Measurements from ENCODE around the gene CCDC187. TPM values are rescaled to one million over a fixed set of nuclear protein-coding genes. Genes with fewer than 3 reads are reported as not detected.

Gene CCDC187
- polyA plus RNA-seq, 1 donor from 2014 or later, result not detected

DNA sequence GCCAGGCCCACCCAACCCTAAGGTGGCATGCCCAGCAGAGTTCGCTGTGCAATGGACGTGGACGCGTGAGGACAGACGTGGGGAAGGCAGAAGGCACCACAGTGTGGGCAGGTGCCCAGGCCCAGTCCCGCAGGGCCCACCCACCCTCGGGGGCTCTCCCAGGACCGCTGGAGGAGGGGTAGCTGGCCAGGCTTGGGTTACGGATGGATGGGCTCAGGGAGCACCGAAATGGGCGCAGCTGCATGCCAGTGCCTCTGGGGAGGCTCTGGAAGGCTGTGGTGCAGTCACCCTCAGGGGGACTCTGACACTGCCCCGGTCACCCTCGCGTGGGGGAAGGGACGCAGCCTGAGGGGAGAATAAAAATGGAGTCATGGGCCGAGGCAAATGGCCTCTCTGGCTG is 13.8 kb upstream of the CCDC187 start:
- Histone ChIP-seq H3F3A (ENCODE audit: insufficient read depth, low read length, poor library complexity, severe bottlenecking) (no peaks in the 10 kb centered on the region), H3K79me2 (replicated peaks; ENCODE audit: insufficient read depth, low read length) (no peaks in the 10 kb centered on the region), H3K4me3 (ENCODE audit: low read length) (no peak overlapping the region), H3K36me3 (ENCODE audit: insufficient read depth, low read length) (no peaks in the 10 kb centered on the region), H3K9ac (ENCODE audit: low read length) (no peak overlapping the region), H3K27ac (ENCODE audit: low read length) (no peak overlapping the region), H3K4me2 (ENCODE audit: low read length) (no peak overlapping the region), H2AFZ (ENCODE audit: low read depth, low read length) (no peak overlapping the region), H3K9me2 (ENCODE audit: insufficient read depth, low read length) (no peaks in the 10 kb centered on the region), H3K9me3 (ENCODE audit: low read length) (peaks cover 5% of the 10 kb centered on the region), H3K27me3 (ENCODE audit: insufficient read depth, low read depth, low read length) (no peaks in the 10 kb centered on the region), H4K20me1 (ENCODE audit: insufficient read depth) (no peaks in the 10 kb centered on the region)
- no peak for TF ChIP-seq MXI1 (conservative IDR thresholded peaks at IDR 0.05; ENCODE audit: poor library complexity, severe bottlenecking)

DNA sequence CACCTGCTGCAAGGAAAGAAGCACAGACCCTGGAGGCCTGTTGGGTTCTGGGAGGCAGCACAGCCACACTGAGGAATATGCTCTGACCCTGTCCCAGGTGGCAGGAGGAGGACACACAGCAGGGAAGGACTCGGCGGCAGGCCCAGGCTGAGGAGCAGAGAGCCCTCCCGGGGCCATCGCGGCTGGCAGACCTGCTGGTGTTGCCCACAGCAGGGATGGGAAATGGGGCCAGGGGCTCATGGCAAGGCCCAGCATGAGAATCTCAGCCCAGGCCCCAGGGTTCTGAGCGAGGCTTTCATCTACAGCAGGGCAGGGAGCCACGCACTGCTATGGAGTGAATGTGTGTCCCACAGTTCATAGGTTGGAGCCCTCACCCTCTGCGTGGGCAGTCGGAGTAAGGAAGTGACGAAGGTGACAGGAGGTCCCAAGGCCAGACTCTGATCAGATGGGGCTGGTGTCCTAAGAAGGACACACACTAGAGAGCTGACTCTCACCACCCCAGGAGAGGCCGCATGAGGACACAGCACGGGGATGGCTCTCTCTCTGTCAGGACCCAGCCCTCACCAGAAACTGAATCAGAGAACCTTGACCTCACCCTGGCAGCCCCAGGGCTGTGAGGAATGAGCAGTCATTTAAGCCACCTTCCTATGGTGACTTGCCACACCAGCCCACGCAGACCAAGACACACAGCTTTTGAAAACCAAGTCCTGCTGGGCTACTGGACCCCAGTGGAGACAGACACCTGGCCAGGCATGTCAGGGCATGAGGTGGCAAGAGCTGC is 13.2 kb upstream of the CCDC187 start:
- H3K27ac ChIP-seq (ENCODE audit: low read length), result no peak overlapping the region
- no peak overlapping the region for H3K4me3 ChIP-seq (ENCODE audit: low read length)
- H2AFZ ChIP-seq (ENCODE audit: low read depth, low read length), result no peak overlapping the region

More for the DNA sequence above, 13.2 kb upstream of the CCDC187 start:
- H3K9me3 ChIP-seq (ENCODE audit: low read length), result peaks cover 5% of the 10 kb centered on the region
- H4K20me1 ChIP-seq (ENCODE audit: insufficient read depth), result no peaks in the 10 kb centered on the region
- H3K9me2 ChIP-seq (ENCODE audit: insufficient read depth, low read length), result no peaks in the 10 kb centered on the region
- no peaks in the 10 kb centered on the region for H3K27me3 ChIP-seq (ENCODE audit: insufficient read depth, low read depth, low read length)
- H3K9ac ChIP-seq (ENCODE audit: low read length), result no peak overlapping the region
- no peak for TF ChIP-seq POLR2AphosphoS5 (IDR thresholded peaks at IDR 0.05)
- TF ChIP-seq, protein P1, sequence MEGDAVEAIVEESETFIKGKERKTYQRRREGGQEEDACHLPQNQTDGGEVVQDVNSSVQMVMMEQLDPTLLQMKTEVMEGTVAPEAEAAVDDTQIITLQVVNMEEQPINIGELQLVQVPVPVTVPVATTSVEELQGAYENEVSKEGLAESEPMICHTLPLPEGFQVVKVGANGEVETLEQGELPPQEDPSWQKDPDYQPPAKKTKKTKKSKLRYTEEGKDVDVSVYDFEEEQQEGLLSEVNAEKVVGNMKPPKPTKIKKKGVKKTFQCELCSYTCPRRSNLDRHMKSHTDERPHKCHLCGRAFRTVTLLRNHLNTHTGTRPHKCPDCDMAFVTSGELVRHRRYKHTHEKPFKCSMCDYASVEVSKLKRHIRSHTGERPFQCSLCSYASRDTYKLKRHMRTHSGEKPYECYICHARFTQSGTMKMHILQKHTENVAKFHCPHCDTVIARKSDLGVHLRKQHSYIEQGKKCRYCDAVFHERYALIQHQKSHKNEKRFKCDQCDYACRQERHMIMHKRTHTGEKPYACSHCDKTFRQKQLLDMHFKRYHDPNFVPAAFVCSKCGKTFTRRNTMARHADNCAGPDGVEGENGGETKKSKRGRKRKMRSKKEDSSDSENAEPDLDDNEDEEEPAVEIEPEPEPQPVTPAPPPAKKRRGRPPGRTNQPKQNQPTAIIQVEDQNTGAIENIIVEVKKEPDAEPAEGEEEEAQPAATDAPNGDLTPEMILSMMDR (IDR thresholded peaks at IDR 0.05; ENCODE audit: poor library complexity, severe bottlenecking), result no peak
- no peak for TF ChIP-seq EP300 (conservative IDR thresholded peaks at IDR 0.05; ENCODE audit: poor library complexity, severe bottlenecking)
- no peak for TF ChIP-seq MXI1 (conservative IDR thresholded peaks at IDR 0.05; ENCODE audit: poor library complexity, severe bottlenecking)
- no peak for TF ChIP-seq EZH2 (IDR thresholded peaks at IDR 0.05; ENCODE audit: borderline replicate concordance, insufficient read depth, low read length, poor library complexity, severe bottlenecking)
- TF ChIP-seq, protein P2, sequence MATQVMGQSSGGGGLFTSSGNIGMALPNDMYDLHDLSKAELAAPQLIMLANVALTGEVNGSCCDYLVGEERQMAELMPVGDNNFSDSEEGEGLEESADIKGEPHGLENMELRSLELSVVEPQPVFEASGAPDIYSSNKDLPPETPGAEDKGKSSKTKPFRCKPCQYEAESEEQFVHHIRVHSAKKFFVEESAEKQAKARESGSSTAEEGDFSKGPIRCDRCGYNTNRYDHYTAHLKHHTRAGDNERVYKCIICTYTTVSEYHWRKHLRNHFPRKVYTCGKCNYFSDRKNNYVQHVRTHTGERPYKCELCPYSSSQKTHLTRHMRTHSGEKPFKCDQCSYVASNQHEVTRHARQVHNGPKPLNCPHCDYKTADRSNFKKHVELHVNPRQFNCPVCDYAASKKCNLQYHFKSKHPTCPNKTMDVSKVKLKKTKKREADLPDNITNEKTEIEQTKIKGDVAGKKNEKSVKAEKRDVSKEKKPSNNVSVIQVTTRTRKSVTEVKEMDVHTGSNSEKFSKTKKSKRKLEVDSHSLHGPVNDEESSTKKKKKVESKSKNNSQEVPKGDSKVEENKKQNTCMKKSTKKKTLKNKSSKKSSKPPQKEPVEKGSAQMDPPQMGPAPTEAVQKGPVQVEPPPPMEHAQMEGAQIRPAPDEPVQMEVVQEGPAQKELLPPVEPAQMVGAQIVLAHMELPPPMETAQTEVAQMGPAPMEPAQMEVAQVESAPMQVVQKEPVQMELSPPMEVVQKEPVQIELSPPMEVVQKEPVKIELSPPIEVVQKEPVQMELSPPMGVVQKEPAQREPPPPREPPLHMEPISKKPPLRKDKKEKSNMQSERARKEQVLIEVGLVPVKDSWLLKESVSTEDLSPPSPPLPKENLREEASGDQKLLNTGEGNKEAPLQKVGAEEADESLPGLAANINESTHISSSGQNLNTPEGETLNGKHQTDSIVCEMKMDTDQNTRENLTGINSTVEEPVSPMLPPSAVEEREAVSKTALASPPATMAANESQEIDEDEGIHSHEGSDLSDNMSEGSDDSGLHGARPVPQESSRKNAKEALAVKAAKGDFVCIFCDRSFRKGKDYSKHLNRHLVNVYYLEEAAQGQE (IDR thresholded peaks at IDR 0.05; ENCODE audit: borderline replicate concordance), result no peak
- H3K79me2 ChIP-seq (replicated peaks; ENCODE audit: insufficient read depth, low read length), result no peaks in the 10 kb centered on the region
- no peaks in the 10 kb centered on the region for H3F3A ChIP-seq (ENCODE audit: insufficient read depth, low read length, poor library complexity, severe bottlenecking)
- H3K4me2 ChIP-seq (ENCODE audit: low read length), result no peak overlapping the region
- H3K36me3 ChIP-seq (ENCODE audit: insufficient read depth, low read length), result no peaks in the 10 kb centered on the region

Data from neural cell (in vitro differentiated cells).